GM12874 (cell line): ENCODE results near the gene FOLR3.

Experiments
- CTCF ChIP-seq: IDR thresholded peaks from 2 replicates; pipeline ENCODE4 v1.5.1; 2011; ENCODE audit warnings: low read depth, mild to moderate bottlenecking, control low read depth, low read length, moderate library complexity; ENCODE audit not compliant: insufficient read depth

FOLR3 gene

GRCh38 chr11:72154816-72155215, 19.3 kb downstream of the FOLR3 start:
- TF ChIP-seq CTCF = no peak

- no peak for TF ChIP-seq CTCF
Observed at GRCh38 chr11:72155751-72156150, 20.2 kb downstream of the FOLR3 start.

DNA sequence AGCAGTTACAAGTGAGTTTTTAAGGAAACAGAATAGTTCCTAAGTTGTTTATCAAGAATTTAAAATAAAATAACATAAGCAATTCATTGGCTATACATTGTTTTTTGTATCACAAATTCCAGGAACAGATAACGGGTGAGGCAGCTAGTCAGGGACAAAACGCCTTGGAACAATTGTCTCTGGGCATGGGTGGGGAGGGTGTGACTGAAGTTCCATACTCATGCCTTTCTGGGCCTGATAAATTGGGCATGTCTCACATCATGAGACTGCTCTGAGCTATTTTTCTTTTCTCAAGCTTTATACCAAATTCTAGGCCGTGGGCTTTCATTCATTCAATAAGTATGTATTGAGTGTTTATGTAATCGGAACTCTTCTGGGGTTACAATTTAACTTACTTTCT, 21.6 kb downstream of the FOLR3 start:
- TF ChIP-seq CTCF = no peak

- TF ChIP-seq CTCF = no peak
Observed at GRCh38 chr11:72160319-72160718, 24.8 kb downstream of the FOLR3 start.

DNA sequence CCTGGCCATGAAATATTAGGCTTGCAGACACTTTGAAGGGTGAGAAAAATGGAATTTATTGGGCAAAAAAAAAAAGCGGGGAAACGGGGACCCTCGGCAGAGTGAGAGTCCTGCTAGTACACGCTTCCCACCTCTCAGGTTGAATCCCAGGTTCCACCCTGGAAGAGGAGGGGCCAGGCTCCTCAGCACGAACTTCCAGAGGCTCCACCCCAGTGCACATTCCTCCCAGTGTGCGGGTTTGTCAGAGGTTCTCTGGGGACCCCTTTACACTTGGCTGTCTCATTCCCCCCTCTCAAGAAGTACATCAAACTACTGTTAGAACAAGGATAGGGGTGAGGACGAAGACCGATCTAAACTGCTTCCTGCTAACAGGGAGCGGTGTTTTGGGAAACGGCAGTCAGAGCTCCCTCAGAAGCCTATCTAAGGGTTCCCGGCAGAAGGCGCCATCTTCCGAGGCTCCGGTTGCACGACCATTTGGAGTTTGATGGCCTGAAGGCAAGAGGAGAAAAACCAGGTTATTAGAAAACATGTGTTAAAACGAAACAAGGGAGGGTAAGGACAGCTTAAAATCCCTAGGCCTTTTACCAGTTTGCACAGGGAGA, 27.5 kb downstream of the FOLR3 start:
- no peak for TF ChIP-seq CTCF

DNA sequence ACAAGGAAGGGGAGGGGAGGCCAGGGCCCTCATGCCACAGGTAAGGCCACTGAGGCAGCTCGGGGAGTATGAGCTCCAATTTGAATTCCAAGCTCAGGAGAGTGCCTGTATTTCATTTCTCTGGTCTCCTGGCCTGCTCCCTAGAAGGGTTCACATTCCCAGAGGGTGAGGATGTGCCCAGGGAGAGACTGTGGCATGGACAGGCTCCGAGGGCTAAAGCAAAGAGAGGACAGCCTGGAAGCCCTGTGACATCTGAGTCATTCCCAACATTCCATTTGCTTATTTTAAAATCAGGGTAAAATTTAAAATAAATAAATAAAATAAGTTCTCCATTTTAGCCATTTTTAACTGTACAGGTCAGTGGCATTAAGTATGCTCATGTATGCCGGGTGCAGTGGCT, 37.8 kb downstream of the FOLR3 start:
- no peak for TF ChIP-seq CTCF

DNA sequence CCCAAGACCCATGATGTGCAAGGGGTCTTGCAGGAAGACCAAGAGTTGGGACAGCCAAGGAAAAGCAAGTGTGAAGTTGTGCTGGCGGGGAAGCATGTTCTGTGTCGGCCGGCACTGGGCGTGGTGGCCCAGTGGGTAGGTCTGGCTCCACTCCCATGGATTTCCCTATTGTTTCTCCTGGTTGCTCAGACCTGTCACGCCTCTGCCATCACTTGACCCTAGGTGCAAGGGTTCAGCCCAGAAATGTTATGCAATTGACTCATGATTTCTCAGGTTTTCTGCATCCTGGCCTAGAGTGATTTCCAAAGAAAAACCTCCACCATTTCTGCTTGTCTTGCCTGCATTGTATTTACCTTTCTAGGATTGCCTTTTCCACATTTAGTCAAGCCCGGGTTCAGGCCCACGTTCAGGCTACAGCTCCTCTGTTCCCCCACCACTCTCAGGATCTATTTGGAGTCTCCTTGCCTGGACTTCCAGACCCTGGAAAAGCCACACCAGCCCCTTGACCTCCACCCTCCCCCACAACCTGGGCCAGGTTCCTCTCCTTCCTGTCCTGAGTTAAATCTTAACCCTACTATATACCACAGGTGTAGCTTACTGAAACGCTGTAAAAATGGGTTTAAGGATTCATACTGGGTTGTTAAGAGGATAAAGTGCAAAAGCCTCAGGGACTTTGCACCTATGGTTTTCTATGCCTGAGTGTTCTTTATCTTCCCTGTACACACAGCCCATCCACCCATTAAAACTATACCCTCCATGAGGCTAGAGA, 39.0 kb downstream of the FOLR3 start:
- TF ChIP-seq CTCF = no peak
